RWPE2 (cell line): ENCODE results near the gene SREBF2.

Experiments
- ATAC-seq: fragments of 200-7000 bp; cut with Tn5 transposase; 3 replicates; pipeline ENCODE4 v1.9.1; 2021; ENCODE audit warnings: low read depth
- DNase-seq: peaks from one replicate; pipeline ENCODE4 v3.0.0-alpha.2; 2020; ENCODE audit warnings: low spot score
- H3K27ac ChIP-seq: fragments of 450-650 bp; 2 replicates; pipeline ENCODE4 v1.5.1; 2017; ENCODE audit warnings: mild to moderate bottlenecking; ENCODE audit not compliant: poor library complexity, severe bottlenecking
- H3K27me3 ChIP-seq: fragments of 250-450 bp; sonication (Bioruptor Pico); 2 replicates; pipeline ENCODE4 v1.5.1; 2021; ENCODE audit warnings: mild to moderate bottlenecking, moderate library complexity; ENCODE audit not compliant: insufficient read depth, poor library complexity, severe bottlenecking
- H3K36me3 ChIP-seq: fragments of 250-450 bp; sonication (Bioruptor Pico); 2 replicates; pipeline ENCODE4 v1.5.1; 2020; ENCODE audit warnings: low read depth, mild to moderate bottlenecking, moderate library complexity
- H3K4me1 ChIP-seq: fragments of 250-450 bp; sonication (Bioruptor Pico); 2 replicates; pipeline ENCODE4 v1.5.1; 2021; ENCODE audit warnings: mild to moderate bottlenecking, moderate library complexity; ENCODE audit not compliant: insufficient read depth, poor library complexity, severe bottlenecking
- H3K4me3 ChIP-seq: fragments of 250-450 bp; sonication (Bioruptor Pico); 2 replicates; pipeline ENCODE4 v1.5.1; 2021; ENCODE audit warnings: mild to moderate bottlenecking, moderate library complexity; ENCODE audit not compliant: severe bottlenecking
- H3K9me3 ChIP-seq: fragments of 250-450 bp; sonication (Bioruptor Pico); 2 replicates; pipeline ENCODE4 v1.5.1; 2021; ENCODE audit warnings: mild to moderate bottlenecking, moderate library complexity; ENCODE audit not compliant: severe bottlenecking
- TF ChIP-seq, protein P1 (sequence below): fragments of 450-650 bp; IDR thresholded peaks from one replicate; pipeline ENCODE4 v1.5.1; 2017; ENCODE audit warnings: mild to moderate bottlenecking, moderate library complexity; ENCODE audit not compliant: poor library complexity, severe bottlenecking

The SREBF2 gene

DNA sequence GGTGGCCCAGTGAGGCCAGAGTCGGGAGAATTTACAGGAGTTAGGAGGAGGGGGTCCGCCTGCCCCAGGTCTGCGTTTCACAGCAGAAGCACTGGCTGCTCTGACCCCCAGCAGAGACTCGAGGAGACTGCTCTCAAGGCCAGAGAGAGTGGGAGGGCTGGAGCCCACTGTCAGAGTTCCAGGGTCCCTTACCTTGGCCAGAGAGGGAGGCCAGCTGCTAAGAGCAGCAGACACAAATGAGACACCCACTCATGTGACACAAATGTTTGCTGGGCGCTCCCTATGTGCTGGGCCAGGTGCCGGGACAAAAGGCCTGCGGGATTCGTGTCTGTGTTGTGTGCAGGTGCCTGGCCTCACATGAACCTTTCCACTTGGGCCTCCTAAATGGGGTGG is 96.5 kb downstream of the SREBF2 start:
- Histone ChIP-seq H3K4me1 (no peaks in the 10 kb centered on the region), H3K36me3 (no peaks in the 10 kb centered on the region), H3K9me3 (no peaks in the 10 kb centered on the region), H3K27me3 (peaks cover 14% of the 10 kb centered on the region), H3K27ac (no peak overlapping the region), H3K4me3 (no peak overlapping the region)
- no peak for ATAC-seq
- DNase-seq = no peak
- TF ChIP-seq, protein P1, sequence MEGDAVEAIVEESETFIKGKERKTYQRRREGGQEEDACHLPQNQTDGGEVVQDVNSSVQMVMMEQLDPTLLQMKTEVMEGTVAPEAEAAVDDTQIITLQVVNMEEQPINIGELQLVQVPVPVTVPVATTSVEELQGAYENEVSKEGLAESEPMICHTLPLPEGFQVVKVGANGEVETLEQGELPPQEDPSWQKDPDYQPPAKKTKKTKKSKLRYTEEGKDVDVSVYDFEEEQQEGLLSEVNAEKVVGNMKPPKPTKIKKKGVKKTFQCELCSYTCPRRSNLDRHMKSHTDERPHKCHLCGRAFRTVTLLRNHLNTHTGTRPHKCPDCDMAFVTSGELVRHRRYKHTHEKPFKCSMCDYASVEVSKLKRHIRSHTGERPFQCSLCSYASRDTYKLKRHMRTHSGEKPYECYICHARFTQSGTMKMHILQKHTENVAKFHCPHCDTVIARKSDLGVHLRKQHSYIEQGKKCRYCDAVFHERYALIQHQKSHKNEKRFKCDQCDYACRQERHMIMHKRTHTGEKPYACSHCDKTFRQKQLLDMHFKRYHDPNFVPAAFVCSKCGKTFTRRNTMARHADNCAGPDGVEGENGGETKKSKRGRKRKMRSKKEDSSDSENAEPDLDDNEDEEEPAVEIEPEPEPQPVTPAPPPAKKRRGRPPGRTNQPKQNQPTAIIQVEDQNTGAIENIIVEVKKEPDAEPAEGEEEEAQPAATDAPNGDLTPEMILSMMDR = no peak

- no peak overlapping the region for H3K27ac ChIP-seq
Measured at GRCh38 chr22:41931701-41932269, 98.9 kb downstream of the SREBF2 start.

GRCh38 chr22:41932353-41932752 is 99.4 kb downstream of the SREBF2 start:
- no peaks in the 10 kb centered on the region for H3K27me3 ChIP-seq
- no peaks in the 10 kb centered on the region for H3K4me1 ChIP-seq
- H3K9me3 ChIP-seq = no peaks in the 10 kb centered on the region
- no peak overlapping the region for H3K27ac ChIP-seq
- DNase-seq (no peak), ATAC-seq (no peak)
- TF ChIP-seq, protein P1 = no peak
- H3K36me3 ChIP-seq = peaks cover 3% of the 10 kb centered on the region; the same call in 1 of the 2 replicates
- no peak overlapping the region for H3K4me3 ChIP-seq

More at GRCh38 chr22:41931701-41932269, 98.9 kb downstream of the SREBF2 start:
- H3K9me3 ChIP-seq = no peaks in the 10 kb centered on the region
- H3K4me1 ChIP-seq = no peaks in the 10 kb centered on the region
- H3K4me3 ChIP-seq = no peak overlapping the region
- ATAC-seq (no peak), DNase-seq (no peak)
- peaks cover 3% of the 10 kb centered on the region for H3K27me3 ChIP-seq
- H3K36me3 ChIP-seq = no peaks in the 10 kb centered on the region
- TF ChIP-seq, protein P1 = no peak

DNA sequence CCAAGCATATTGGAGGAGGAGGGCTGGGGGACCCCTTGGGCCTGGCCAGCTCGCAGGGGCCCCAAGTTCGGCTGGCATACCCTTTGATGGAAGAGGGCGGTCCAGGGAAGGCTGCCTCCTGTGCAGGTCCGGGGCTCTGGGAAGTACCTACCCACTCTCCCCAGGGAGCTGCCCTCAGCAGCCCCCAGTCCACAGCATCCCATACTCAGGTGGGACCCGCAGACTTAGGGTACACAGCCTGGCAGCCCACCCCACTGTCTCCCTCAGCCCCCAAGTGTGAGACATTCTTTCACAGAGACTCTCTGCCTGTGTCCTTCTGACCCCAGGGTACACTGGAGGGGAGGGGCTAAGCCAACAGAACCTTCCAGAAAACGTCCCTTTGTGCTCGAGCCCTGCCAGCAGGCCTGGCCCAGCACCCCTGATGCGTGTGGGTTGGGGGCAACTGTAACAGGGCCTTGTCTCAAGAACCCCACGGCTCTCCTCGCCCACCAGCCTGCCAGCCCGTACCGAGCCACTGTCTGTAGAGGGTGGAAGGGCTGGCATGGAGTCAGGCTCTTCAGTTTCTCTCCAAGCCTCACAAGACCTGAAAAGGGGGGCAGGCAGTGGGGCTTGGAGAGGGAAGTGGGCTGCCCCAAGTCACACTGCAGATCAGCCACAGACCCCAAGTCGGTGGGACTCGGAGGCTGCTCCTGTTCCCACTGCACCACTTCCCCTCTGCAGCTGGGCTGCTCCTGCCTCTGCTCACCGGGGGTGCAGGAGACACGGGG is 100.7 kb downstream of the SREBF2 start:
- Histone ChIP-seq H3K36me3 (peaks cover 8% of the 10 kb centered on the region; the same call in 1 of the 2 replicates), H3K4me3 (no peak overlapping the region), H3K9me3 (no peaks in the 10 kb centered on the region), H3K27me3 (no peaks in the 10 kb centered on the region), H3K27ac (no peak overlapping the region), H3K4me1 (no peaks in the 10 kb centered on the region)
- TF ChIP-seq, protein P1 = no peak
- DNase-seq = no peak
- no peak for ATAC-seq
